CD14-positive monocyte (primary cell): ENCODE results near the gene WNT3. TPM values are rescaled to one million over a fixed set of nuclear protein-coding genes. Genes with fewer than 3 reads are reported as not detected.

ENCODE experiments used
- DNase-seq, 3 donors: peaks; one replicate each; pipeline ENCODE4 v3.0.0-alpha.2; 2011 to 2022
- H2AFZ ChIP-seq: 2 replicates; pipeline ENCODE4 v1.6.0; 2012; ENCODE audit warnings: mild to moderate bottlenecking, low read depth, low read length, inconsistent platforms; ENCODE audit not compliant: insufficient read depth, poor library complexity, severe bottlenecking
- H3K27ac ChIP-seq, 2 donors: 1 replicate in 1 of 2; 2 replicates in 1 of 2; pipeline ENCODE4 v1.5.1; 2012 to 2013; ENCODE audit warnings: low read length in 2 of 2, control low read depth in 1 of 2, inconsistent platforms in 1 of 2, low read depth in 1 of 2, mild to moderate bottlenecking in 1 of 2
- H3K27me3 ChIP-seq, 2 donors: one replicate each; pipeline versions ENCODE4 v1.6.0 to v1.6.1; 2011 to 2013; ENCODE audit warnings: low read length in 2 of 2; ENCODE audit not compliant: control insufficient read depth in 2 of 2, insufficient read depth in 2 of 2
- H3K36me3 ChIP-seq, 2 donors: replicated peaks in 1 of 2; 1 replicate in 1 of 2; 2 replicates in 1 of 2; pipeline versions ENCODE4 v1.5.1 to v1.6.1; 2012 to 2013; ENCODE audit warnings: low read length in 2 of 2, control low read depth in 1 of 2, inconsistent platforms in 1 of 2, mild to moderate bottlenecking in 1 of 2; ENCODE audit not compliant: insufficient read depth in 2 of 2, control insufficient read depth in 1 of 2
- H3K4me1 ChIP-seq, 2 donors: 1 replicate in 1 of 2; 2 replicates in 1 of 2; pipeline versions ENCODE4 v1.5.1 to v1.6.1; 2012 to 2013; ENCODE audit warnings: low read length in 2 of 2, control low read depth in 1 of 2, inconsistent platforms in 1 of 2, mild to moderate bottlenecking in 1 of 2, moderate library complexity in 1 of 2; ENCODE audit not compliant: insufficient read depth in 2 of 2, control insufficient read depth in 1 of 2
- H3K4me2 ChIP-seq: replicated peaks from 2 replicates; pipeline ENCODE3; 2012; ENCODE audit warnings: low read length, moderate library complexity, mild to moderate bottlenecking; ENCODE audit not compliant: poor library complexity, severe bottlenecking; ENCODE audit errors: extremely low read depth
- H3K4me3 ChIP-seq, 3 experiments: fragments of 200-600 bp in 1 of 3; sonication (generic) in 1 of 3; replicated peaks in 1 of 3; 1 replicate in 2 of 3; 2 replicates in 1 of 3; pipeline ENCODE4 v1.5.1; 2011 to 2013; ENCODE audit warnings: low read length in 3 of 3, mild to moderate bottlenecking in 3 of 3, control low read depth in 2 of 3, low read depth in 2 of 3, inconsistent platforms in 1 of 3, moderate library complexity in 1 of 3
- H3K79me2 ChIP-seq: 2 replicates; pipeline ENCODE4 v1.6.0; 2012; ENCODE audit warnings: mild to moderate bottlenecking, control low read depth, inconsistent platforms, low read length, moderate library complexity; ENCODE audit not compliant: insufficient read depth
- H3K9ac ChIP-seq: 2 replicates; pipeline ENCODE4 v1.6.0; 2017; ENCODE audit warnings: low read length, mild to moderate bottlenecking; ENCODE audit not compliant: insufficient read depth, poor library complexity, severe bottlenecking
- H3K9me3 ChIP-seq, 2 donors: replicated peaks in 1 of 2; 1 replicate in 1 of 2; 2 replicates in 1 of 2; pipeline versions ENCODE4 v1.5.1 to v1.6.1; 2012 to 2013; ENCODE audit warnings: low read length in 2 of 2, control low read depth in 1 of 2; ENCODE audit not compliant: control insufficient read depth in 1 of 2, insufficient read depth in 1 of 2
- H4K20me1 ChIP-seq: 2 replicates; pipeline ENCODE4 v1.6.0; 2012; ENCODE audit warnings: mild to moderate bottlenecking, low read length, control low read depth, moderate library complexity; ENCODE audit not compliant: insufficient read depth
- H3K27ac Mint-ChIP-seq, 7 donors: one replicate each; pipeline ENCODE4 v1.8.0; 2020; ENCODE audit warnings: mild to moderate bottlenecking in 7 of 7, mixed read lengths in 7 of 7, moderate library complexity in 6 of 7, inconsistent platforms in 2 of 7
- H3K27me3 Mint-ChIP-seq, 3 donors: one replicate each; pipeline ENCODE4 v1.8.0; 2021 to 2022; ENCODE audit warnings: low read depth in 3 of 3, mild to moderate bottlenecking in 3 of 3, mixed read lengths in 3 of 3, moderate library complexity in 3 of 3, inconsistent platforms in 1 of 3
- H3K36me3 Mint-ChIP-seq, 2 donors: one replicate each; pipeline ENCODE4 v1.8.0; 2020; ENCODE audit warnings: mixed read lengths in 2 of 2, inconsistent platforms in 1 of 2, mild to moderate bottlenecking in 1 of 2
- H3K4me1 Mint-ChIP-seq: one replicate; pipeline ENCODE4 v1.8.0; 2020; ENCODE audit warnings: mild to moderate bottlenecking, mixed read lengths
- H3K4me3 Mint-ChIP-seq, 2 donors: one replicate each; pipeline ENCODE4 v1.8.0; 2020; ENCODE audit warnings: mild to moderate bottlenecking in 2 of 2, mixed read lengths in 2 of 2, moderate library complexity in 1 of 2
- H3K9me3 Mint-ChIP-seq, 7 donors: one replicate each; pipeline ENCODE4 v1.8.0; 2020 to 2022; ENCODE audit warnings: mixed read lengths in 7 of 7, mild to moderate bottlenecking in 6 of 7, moderate library complexity in 6 of 7, inconsistent platforms in 2 of 7
- WGBS: methylation state at CpG from one replicate; pipeline ENCODE4 v1.1.5; 2013; ENCODE audit warnings: missing lambda C conversion rate; ENCODE audit not compliant: insufficient coverage; 5-methylcytosine and 5-hydroxymethylcytosine counted together
- intact Hi-C, 2 donors: fragments of 100-400 bp; cut with micrococcal nuclease; formaldehyde crosslinking; loops; one replicate each; pipeline versions ENCODE4 v1.15.0 to v1.15.1; 2023
- polyA plus RNA-seq, 3 donors: library from polyadenylated mRNA; depleted of rRNA in 1 of 3; unstranded in 2 of 3; stranded (reverse) in 1 of 3; fragments of 300-500 nt in 2 of 3; fragments of >200 nt in 1 of 3; fragmentation: Illumina TruSeq in 2 of 3; gene quantifications; 1 replicate in 2 of 3; 2 replicates in 1 of 3; pipeline ENCODE4 v1.2.3, GENCODE V29; 2012 to 2021
- TF ChIP-seq, protein P1 (sequence below): fragments of 200-600 bp; IDR thresholded peaks from one replicate; pipeline ENCODE4 v1.8.0; 2022; ENCODE audit warnings: antibody characterized with exemption, mild to moderate bottlenecking

WNT3 gene
- polyA plus RNA-seq, 3 donors = 0.01 TPM; not detected in 2

DNA sequence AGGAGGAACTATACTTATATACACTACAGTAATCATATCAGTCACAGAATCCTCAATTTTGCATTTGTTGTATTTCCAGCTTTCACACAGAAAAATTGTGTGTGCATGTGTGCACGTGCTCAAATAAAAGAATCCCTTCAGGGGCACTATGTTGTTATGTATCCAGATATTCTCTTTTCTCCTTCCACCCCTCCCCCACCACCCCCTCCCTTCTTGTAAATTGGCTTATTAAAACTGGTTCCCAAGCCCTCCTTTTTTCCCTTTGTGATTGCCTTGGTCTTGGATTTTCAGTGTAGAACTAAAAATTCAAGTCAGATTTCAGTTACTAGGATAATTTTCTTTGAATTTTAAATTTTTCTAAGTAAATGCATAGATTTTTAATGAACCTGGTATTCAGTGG, 86.3 kb downstream of the WNT3 start:
- H3K36me3 Mint-ChIP-seq = peaks cover 55 to 64% of the 10 kb centered on the region in 2 donors
- intact Hi-C loops = no loop called here
- no peak for DNase-seq
- H3K27me3 Mint-ChIP-seq = peaks cover 0 to 2% (median 0%) of the 10 kb centered on the region in 3 donors
- Histone ChIP-seq H3K27me3 (no peaks in the 10 kb centered on the region), H3K9ac (no peak overlapping the region), H3K4me2 (no peak overlapping the region), H3K27ac (no peak overlapping the region), H3K4me1 (no peaks in the 10 kb centered on the region), H4K20me1 (no peaks in the 10 kb centered on the region), H2AFZ (no peak overlapping the region), H3K4me3 (no peak overlapping the region), H3K9me3 (no peaks in the 10 kb centered on the region), H3K79me2 (no peaks in the 10 kb centered on the region), H3K36me3 (peaks cover 60 to 75% of the 10 kb centered on the region in 2 donors)
- no peaks in the 10 kb centered on the region for H3K9me3 Mint-ChIP-seq
- TF ChIP-seq, protein P1, sequence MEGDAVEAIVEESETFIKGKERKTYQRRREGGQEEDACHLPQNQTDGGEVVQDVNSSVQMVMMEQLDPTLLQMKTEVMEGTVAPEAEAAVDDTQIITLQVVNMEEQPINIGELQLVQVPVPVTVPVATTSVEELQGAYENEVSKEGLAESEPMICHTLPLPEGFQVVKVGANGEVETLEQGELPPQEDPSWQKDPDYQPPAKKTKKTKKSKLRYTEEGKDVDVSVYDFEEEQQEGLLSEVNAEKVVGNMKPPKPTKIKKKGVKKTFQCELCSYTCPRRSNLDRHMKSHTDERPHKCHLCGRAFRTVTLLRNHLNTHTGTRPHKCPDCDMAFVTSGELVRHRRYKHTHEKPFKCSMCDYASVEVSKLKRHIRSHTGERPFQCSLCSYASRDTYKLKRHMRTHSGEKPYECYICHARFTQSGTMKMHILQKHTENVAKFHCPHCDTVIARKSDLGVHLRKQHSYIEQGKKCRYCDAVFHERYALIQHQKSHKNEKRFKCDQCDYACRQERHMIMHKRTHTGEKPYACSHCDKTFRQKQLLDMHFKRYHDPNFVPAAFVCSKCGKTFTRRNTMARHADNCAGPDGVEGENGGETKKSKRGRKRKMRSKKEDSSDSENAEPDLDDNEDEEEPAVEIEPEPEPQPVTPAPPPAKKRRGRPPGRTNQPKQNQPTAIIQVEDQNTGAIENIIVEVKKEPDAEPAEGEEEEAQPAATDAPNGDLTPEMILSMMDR = no peak
- H3K4me3 Mint-ChIP-seq = no peak overlapping the region
- peaks cover 2% of the 10 kb centered on the region for H3K4me1 Mint-ChIP-seq
- WGBS = no CpG with 5 or more reads among the region's 1 CpG
- no peak overlapping the region for H3K27ac Mint-ChIP-seq

DNA sequence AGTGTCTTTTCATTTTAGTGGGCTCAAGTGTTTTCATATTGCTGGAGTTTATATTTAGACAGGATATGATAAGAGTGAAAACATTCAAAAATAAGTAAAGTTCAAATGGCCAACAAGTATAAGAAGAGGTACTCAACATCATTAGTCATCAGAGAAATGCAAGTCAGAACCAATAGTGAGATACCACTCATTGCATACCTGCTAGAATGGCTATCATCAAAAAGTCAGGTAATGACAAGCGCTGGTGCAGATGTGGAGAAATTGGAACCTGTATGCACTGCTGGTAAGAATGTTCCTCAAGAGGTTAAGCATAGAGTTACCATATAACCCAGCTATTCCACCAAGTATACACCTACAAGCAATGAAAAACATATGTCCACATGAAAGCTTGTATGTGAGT, 87.8 kb downstream of the WNT3 start:
- no peak overlapping the region for H3K4me2 ChIP-seq
- no CpG with 5 or more reads among the region's 1 CpG for WGBS
- no peaks in the 10 kb centered on the region for H4K20me1 ChIP-seq
- no peak overlapping the region for H3K4me3 Mint-ChIP-seq
- no peak overlapping the region for H3K27ac ChIP-seq
- no peak overlapping the region for H3K9ac ChIP-seq
- H3K9me3 ChIP-seq = no peaks in the 10 kb centered on the region
- DNase-seq = no peak
- intact Hi-C loops = no loop called here
- peaks cover under 1% of the 10 kb centered on the region for H3K4me1 Mint-ChIP-seq
- H3K27me3 Mint-ChIP-seq = peaks cover 0 to 2% (median 0%) of the 10 kb centered on the region in 3 donors
- H3K9me3 Mint-ChIP-seq = no peaks in the 10 kb centered on the region
- H3K4me3 ChIP-seq = no peak overlapping the region
- peaks cover 71 to 84% of the 10 kb centered on the region in 2 donors for H3K36me3 ChIP-seq
- H3K4me1 ChIP-seq = no peaks in the 10 kb centered on the region
- TF ChIP-seq, protein P1 = no peak
- peaks cover 65 to 70% of the 10 kb centered on the region in 2 donors for H3K36me3 Mint-ChIP-seq
- H3K27ac Mint-ChIP-seq = no peak overlapping the region
- no peaks in the 10 kb centered on the region for H3K79me2 ChIP-seq
- H3K27me3 ChIP-seq = no peaks in the 10 kb centered on the region
- no peak overlapping the region for H2AFZ ChIP-seq
